Activated gamma-delta T cell treated with anti-CD3 and anti-CD28 coated beads, Interleukin-2, amount 50 U/mL, for 16 hours (primary cell): ENCODE data around the gene PKHD1.
"Not testable (repeated sequence)": the region's sequence is repeated elsewhere in the genome, so short reads cannot be mapped to it uniquely, and the experiment has no call there.

Source experiments
- DNase-seq: peaks from one replicate; pipeline ENCODE4 v3.0.0-alpha.2; 2020; ENCODE audit warnings: low read depth

Gene PKHD1

DNA sequence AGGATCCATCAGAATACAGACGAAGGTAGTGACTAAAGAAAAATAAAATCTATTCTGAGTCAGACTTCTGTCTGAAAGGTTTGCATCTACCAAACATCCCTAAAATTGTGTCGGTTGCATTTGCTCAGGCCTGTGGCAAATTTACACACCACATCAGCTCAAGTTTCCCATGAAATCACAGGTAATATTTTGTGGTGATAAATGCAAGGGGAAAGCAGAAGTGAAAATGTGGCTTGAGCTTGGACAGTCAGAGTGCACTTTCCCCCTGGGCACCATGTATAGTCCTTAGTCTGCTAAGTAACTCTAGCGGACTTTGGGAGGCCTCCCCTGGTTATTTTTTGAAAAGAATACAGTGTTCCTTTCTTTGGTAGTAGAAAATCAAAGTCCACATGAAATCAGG is 159.1 kb downstream of the PKHD1 start:
- DNase-seq, result no peak

GRCh38 chr6:51927450-51927849 is 160.0 kb downstream of the PKHD1 start:
- no peak for DNase-seq

- DNase-seq, result no peak
Observed at GRCh38 chr6:51926125-51926524, 161.3 kb downstream of the PKHD1 start.

- not testable (repeated sequence) for DNase-seq
Observed at GRCh38 chr6:51922479-51922878, 164.9 kb downstream of the PKHD1 start.

- not testable (repeated sequence) for DNase-seq
Observed at GRCh38 chr6:51918347-51918746, 169.1 kb downstream of the PKHD1 start.

DNA sequence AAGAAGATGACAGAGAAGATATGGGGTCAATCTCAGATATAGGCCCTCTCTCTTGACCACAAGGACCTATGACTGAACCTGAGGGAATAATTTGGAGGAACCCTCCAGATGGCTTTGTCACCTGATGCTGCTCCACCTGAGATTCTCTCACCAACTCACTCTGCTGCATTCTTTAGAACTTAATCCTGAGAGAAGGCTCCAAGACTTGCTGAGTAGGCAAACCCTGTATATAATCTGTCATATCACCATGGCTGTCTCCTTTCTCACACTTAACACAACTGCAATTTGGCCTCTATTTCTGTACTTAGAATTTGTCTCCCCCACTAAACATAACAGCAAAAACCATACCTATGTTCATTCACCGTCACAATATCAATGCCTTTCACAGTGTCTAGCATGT is 172.3 kb downstream of the PKHD1 start:
- no peak for DNase-seq

- no peak for DNase-seq
Observed at GRCh38 chr6:51913265-51913664, 174.1 kb downstream of the PKHD1 start.

GRCh38 chr6:51910851-51911250 is 176.6 kb downstream of the PKHD1 start:
- DNase-seq, result no peak

DNA sequence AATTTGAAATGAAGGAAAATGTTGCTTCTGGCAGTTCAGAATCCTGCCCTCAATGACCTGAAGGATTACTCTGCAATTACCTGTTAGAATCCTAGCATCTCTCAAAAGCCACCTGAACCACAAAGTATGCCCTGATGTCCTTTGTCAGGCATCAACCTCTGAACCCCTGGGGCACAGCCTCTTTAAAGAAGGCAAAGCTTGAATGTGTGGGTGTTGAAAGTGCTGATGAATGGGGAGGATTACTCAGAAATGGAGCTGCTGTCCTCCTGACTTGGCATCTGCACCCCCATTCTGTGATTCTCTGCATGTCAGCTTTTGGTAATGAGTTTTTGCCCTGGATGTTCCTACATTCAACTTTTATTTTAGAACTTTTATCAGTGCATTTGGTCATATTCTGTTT is 179.2 kb downstream of the PKHD1 start:
- DNase-seq, result no peak

GRCh38 chr6:51901766-51902764 is 185.3 kb downstream of the PKHD1 start:
- DNase-seq, result no peak

DNA sequence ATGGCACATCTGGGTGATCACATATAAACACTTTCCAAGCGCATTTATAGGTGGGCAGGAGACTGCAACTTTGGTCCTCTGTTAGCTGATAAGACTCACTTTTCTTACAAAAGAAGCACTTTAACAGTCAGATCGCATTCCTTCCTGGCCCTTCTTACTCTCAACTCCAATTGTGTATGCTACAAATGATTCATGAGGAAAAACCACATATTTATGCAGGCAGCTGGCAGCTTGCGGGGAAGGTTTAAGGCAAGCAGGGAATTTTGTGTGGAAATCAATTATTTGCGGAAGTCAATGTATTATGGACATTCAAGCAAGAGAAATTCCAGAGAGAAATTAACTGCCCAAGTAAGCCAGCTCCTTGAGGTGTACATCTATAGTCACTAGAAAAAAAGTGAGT is 194.0 kb downstream of the PKHD1 start:
- no peak for DNase-seq

GRCh38 chr6:51892750-51893149 is 194.7 kb downstream of the PKHD1 start:
- DNase-seq, result no peak

DNA sequence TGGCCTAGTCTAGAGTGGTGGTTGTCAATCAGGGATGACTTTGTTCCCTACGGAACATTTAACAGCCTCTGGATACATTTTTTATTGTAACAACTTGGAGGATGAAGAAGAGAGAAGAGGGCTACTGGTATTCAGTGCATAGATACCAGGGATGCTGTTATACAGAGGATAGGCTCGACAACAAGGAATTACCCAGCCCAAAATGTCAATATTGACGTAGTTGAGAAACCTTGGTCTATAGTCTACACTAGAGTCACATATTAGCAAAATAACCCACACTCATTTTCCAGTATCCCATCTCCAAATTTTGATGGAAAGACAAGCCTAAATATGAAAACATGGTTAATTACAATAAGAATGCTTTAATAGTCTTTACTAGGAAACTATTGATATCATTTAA is 195.1 kb downstream of the PKHD1 start:
- no peak for DNase-seq

DNA sequence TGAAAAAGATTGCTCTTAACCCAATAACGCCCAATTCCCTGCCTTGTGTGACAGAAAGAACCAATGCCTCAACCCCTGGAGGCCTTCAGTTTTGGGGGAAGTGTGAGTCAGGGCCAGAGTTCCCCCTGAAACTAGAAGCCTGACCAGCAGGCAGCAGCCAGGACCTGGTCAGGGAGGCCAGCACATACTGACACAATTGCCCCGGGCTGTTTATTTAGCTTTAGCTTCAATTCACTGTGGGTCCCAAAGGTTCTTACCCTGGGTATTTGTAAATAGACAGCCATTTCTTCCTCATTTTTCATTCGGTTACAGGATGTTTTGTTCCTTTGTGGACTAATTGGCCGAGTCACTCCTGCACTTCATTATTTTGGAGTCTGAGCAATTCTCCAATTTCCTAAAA is 195.6 kb downstream of the PKHD1 start:
- DNase-seq, result no peak

DNA sequence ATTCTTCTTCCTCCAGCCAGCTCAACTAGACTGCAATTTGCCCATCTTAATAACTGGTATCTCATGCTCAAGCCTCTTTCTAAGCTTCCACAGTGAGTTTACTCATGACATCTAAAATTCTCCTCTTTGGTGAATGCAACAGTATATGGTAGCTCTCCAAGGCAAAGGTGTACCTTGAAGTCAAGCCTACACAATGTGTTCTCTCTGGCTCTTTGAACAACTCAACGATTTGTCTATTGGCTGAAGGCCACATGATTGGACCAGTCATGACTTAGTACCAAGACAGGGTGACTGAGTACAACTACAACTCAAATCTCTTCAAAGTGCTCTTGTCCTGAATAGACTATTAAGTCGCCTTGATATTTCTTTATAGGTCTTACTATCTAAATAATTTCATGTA is 199.6 kb downstream of the PKHD1 start:
- DNase-seq, result no peak

DNA sequence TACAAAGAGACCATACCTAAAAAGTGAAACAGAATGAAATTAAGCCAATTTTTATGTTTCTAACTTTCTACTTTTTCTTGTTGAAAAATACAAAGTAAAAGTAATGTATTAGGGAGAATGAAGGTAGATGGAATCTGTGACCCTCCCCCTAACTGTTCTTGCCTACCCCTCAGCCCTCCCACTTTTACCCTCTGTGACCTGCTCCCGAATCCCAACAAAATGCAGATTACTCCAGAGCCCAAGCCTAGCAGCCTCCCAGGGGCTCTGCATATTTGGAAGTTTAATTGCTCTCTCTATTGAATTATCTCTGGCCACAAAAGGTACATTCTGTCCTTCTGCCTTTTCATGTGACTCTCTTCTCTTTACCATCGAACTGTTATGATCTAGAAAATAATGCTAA is 201.5 kb downstream of the PKHD1 start:
- DNase-seq, result no peak

DNA sequence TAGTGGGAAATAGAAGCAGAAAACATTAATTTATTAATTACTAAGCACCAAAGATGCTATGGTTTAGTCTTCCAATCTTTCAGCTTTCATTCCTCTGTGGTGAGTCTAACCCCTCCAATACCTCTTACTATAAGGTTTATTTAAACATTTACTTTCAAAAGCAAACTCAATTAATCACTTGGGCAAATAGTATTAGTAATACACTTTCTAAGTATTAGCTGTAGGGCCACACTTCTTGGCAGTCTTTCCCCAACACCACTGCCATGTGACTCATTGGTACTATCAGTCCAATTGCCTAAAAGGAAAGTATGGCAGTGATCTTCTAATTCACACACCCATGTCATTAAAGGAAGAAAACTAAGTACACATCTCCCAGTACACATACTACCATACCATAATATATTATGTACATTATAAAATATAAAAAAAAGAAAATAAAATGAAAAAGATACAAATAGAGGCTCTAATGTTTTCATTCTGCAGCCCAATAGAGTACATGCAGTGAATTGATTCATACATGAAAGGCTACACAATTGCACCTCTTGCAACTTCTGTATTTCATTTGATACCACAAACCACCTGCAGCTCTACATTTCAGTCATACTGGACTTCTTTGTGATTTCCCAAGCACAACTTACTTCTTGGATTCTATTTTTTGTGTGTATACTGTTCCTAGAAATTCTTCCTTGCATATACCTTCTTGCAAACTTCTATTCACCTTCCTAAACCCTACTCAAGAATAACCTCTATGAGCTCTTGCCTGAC is 218.6 kb downstream of the PKHD1 start:
- no peak for DNase-seq

DNA sequence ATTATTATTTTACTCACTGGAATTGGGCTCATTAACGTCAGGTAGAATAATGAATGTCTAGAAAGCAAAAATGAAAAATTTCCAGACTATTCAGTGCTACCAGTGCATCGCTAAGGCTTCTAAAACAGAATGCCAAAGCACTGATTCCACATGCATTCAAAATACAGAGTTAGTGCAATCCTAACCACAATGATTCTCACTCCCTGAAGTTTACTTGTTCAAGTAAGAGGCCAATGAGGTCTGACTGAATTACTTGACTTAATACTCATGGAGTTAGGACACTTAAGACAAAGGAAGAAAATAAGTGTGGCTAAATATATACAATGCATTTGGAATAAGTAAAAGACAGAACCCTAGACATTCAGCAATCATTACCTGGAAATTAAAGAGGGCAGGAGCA is 220.5 kb downstream of the PKHD1 start:
- no peak for DNase-seq

DNA sequence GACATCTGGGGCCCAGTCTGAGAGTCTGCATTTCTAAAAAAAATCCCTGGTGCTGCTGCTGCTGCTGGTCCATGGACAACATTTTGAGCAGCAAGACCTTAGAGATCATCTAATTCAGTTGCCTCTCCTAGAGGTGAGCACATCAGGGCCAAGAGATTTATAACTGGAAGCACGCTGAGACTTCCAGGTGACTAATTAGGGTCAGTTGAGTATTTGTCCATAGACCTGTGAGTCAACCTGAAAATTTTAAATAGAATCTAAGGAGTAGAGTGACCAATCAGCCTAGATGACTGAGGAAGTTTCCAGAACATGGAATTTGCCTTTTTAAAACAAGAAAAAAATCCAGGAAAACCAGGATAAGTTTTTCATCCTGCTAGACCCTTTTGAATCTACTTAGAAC is 221.4 kb downstream of the PKHD1 start:
- DNase-seq, result no peak

- no peak for DNase-seq
Observed at GRCh38 chr6:51865176-51865575, 222.2 kb downstream of the PKHD1 start.

DNA sequence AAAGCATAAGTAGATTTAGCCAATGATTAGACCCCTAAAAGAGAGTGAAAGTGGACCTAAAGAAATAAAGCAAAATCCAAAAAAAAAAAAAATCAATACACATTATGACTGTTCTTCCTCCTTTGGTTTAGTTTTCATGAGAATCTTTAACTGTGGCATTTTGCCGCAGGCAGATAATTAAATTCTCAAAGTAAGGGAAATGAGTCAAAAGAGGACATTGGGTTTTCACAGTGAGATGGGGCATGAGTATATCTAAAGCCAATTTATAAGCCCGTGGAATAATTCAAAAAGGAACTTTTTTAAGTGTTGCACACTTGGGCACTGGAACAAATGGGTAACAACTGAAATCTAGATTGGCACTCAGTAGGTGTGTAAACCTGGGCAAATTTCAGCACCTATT is 230.3 kb downstream of the PKHD1 start:
- DNase-seq, result no peak

GRCh38 chr6:51856508-51856907 is 230.9 kb downstream of the PKHD1 start:
- DNase-seq, result no peak
